Keratinocyte (primary cell): ENCODE results near the gene IKZF1.

Experiments used
- EZH2 ChIP-seq: IDR thresholded peaks from one replicate; pipeline ENCODE4 v1.6.1; 2012; ENCODE audit warnings: inconsistent platforms, mild to moderate bottlenecking, low read length, moderate library complexity
- TF ChIP-seq, protein P1 (sequence below), 3 experiments: IDR thresholded peaks in 1 of 3; conservative IDR thresholded peaks in 1 of 3; optimal IDR thresholded peaks in 1 of 3; 2 replicates in 2 of 3; 3 replicates in 1 of 3; pipeline versions ENCODE3 to v1.5.1; 2011; ENCODE audit warnings: low read length in 3 of 3, mild to moderate bottlenecking in 3 of 3, moderate library complexity in 2 of 3, control low read depth in 1 of 3, inconsistent platforms in 1 of 3; ENCODE audit not compliant: insufficient read depth in 2 of 3; ENCODE audit errors: extremely low read depth in 1 of 3

DNA sequence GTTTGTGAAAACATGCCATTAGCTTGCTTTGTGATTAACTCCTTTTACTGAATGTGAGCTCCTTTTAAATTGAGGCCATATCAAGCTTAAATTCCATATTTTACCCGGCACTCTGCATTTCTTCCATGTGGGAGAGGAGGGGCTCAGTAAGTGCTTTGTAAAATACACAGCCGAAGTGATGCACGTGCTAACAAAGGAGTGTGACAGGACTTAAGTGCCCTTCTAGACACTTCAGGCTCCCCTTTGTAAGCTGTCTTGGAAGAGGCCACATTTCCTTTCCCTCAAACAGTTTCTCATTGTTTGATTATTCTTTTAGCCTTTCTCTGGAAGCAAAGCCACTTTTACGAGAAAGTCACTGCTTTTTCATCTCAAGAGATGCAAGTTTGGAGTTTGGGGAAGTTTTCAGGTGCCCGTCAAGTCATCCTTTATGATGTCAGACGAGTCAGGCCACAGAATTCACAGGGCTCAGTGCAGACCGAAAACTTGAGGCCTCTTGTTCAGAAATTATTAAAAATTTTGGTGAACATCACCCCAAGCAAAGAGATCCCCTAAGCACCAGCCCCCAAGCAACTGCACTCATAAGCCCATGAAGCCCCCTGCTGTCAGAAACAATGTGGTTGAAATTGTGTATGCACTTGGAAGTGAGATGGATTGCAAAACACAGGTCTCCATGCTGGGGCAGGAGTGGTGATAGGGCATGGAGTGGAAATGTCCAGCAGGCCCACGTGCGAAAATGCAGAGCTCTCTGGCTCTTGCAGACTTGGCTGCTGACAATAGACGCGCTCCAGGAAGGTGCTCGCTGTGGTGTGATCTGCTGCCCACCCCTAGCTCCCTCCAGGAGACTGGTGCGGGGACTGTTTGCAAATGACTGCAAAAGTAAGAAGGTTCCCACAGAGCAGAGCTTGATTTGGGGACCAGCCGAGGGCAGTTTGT lies 11.5 kb downstream of the IKZF1 start:
- TF ChIP-seq, protein P1, sequence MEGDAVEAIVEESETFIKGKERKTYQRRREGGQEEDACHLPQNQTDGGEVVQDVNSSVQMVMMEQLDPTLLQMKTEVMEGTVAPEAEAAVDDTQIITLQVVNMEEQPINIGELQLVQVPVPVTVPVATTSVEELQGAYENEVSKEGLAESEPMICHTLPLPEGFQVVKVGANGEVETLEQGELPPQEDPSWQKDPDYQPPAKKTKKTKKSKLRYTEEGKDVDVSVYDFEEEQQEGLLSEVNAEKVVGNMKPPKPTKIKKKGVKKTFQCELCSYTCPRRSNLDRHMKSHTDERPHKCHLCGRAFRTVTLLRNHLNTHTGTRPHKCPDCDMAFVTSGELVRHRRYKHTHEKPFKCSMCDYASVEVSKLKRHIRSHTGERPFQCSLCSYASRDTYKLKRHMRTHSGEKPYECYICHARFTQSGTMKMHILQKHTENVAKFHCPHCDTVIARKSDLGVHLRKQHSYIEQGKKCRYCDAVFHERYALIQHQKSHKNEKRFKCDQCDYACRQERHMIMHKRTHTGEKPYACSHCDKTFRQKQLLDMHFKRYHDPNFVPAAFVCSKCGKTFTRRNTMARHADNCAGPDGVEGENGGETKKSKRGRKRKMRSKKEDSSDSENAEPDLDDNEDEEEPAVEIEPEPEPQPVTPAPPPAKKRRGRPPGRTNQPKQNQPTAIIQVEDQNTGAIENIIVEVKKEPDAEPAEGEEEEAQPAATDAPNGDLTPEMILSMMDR (optimal IDR thresholded peaks at IDR 0.05 in 1 of 3, IDR thresholded peaks at IDR 0.05 in 1 of 3, conservative IDR thresholded peaks at IDR 0.05 in 1 of 3; ENCODE audit: extremely low read depth in 1 of 3, insufficient read depth in 2 of 3, low read length in 3 of 3), result no peak
- TF ChIP-seq EZH2, result no peak
